HG03571 (cell line): ENCODE measurements around the gene KCNK16.
"Not testable (repeated sequence)": the region's sequence is repeated elsewhere in the genome, so short reads cannot be mapped to it uniquely, and the experiment has no call there.

Source experiments
- ATAC-seq: cut with Tn5 transposase; IDR thresholded peaks from one replicate; pipeline ENCODE4 v1.9.1; 2021; ENCODE audit not compliant: unreplicated experiment

Gene KCNK16

DNA sequence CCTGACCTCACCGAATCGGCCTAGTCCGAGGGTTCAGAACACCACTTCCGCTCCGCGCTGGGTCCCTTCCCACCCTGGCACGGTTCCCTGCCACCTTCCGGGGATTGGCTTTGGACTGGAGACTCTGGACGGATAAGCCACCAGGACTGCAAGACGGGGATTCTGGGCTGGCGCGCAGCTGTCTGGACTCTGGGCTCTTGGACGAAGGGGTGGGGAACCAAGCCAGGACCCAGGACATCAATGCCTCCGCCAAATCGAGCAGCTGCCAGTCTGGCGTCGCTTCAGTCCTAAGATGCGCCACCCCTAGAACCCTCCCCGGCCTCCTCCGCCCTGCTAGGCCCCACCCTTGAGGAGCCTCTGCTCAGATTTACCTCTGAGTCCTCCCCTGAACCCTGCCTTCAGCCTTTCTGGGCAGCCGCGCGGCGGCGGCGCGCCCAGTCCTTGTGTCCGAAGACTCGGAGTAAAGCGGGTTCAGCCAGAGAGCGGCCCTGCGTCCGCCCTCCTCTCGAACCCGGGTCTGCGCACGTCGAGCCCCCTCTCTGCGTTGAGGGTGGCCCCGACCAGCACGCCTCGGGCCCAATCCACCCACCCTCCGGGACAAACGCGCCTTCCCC, 9.5 kb downstream of the KCNK16 start:
- ATAC-seq = no peak

DNA sequence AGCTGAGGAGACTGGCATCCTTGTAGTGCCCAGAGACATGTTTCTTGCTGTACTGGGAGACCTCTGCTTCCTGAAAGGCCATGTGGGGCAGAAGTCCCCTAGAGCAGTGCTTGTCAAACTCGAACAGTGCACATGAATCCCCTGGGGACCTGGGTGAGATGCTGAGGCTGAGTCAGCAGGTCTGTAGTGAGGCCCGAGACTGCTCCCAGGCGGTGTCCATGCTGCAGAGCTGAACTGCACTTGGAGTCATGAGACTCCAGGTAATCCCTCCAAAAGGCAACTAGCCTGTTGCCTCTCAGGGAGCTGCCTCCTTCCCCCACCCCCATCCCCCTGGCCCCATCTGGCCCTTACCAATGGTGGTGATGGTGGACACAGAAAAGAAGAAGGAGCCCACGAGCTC, 12.0 kb downstream of the KCNK16 start:
- no peak for ATAC-seq

DNA sequence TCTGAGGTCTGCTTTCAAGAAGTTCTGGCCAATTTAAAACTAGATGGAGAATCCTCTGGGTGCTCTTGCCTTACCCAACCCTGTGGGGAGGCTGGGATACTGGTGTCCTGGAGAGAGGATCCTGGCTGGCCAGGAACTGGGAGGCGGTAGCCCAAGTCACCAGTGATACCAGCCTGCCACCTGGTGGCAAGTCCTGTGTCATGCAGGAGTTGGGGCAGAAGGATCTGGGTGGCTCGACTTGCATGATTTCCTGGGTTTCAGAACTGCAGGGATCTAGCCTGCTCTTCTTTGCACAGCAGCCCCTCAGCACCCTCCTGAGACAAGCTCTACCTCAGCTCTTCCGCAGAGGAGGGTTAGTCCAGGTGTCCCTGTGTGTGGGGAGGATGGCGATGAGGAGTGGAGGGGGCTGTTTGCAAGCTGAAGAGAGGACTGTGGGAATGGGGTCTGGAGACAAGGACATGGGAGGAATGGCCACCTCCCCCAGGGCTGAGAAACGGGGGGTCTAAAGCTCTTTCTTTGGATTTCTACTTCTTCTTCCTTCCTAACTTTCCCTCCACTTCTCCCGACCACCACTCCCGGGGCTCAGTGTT, 12.5 kb downstream of the KCNK16 start:
- ATAC-seq = no peak

DNA sequence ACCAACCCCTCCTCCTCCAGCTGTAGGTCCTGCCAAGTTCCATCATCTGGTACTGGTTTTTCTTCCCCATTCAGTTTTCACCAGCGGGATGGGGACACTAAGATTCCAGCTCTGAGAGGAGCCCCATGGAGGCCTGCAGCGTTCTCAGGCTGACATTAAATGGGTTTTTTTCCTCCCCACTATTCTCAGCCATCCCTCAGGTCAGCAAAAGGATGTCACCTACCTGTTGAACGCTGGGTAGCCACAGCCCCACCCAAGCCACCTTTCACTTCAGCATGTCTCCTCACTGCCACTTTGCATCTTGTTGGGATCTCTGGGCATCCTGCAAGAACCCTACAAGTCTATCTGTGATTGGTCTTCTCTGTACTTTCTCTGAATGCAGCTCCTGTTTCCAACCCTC, 15.0 kb downstream of the KCNK16 start:
- ATAC-seq = no peak

DNA sequence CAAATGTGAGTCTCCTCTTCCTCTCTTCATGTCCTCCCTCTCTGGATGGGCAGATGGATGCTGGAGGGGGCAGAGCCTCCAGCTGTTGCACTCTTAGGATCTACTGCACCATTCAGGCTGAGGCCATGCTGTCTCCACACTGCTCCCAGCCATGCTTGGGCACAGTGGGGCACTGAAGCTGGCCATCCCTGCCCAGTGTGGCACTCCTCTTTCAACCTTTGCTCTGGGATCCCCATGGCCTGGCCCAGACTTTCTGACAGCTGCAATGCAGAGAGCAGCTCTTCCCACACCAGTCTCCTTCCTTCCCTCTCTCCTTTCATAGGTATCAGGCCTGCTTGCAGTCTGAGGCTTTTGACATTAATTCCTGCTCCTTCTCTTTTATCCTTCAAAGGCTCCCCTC, 17.6 kb downstream of the KCNK16 start:
- no peak for ATAC-seq

DNA sequence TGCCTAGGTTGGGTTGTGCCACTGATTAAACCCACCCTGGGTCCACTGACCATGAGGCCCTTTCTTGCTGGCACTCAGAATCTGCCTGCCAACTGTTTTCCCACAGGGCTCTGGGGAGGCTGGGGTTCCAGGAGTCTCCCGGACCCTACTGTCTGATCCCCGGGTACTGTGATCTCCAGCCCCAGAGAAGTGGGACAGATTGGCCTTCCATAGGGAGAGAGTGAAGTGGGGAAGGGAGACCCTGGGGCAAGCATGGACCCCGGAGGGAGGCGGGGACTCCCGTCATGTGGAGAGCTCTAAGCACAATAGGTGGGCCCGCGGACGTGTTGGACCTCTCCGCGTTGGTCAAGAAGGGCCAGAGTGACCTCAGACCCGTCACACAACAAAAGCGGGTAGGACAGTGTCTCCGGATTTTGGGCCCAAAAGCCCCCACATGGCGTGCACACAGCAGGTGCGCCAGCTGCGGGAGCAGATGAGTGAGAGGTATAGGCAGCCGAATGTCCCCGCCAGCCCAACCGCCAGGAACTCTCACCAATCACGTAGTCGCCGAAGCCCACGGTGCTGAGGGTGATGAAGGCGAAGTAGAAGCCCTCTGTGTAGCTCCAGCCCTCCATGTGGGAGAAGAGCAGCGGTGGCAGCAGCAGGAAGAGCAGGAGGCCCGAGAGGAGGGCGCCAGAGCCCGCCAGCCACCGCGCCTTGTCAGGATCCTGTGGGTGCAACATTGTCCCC, 18.9 kb downstream of the KCNK16 start:
- no peak for ATAC-seq

DNA sequence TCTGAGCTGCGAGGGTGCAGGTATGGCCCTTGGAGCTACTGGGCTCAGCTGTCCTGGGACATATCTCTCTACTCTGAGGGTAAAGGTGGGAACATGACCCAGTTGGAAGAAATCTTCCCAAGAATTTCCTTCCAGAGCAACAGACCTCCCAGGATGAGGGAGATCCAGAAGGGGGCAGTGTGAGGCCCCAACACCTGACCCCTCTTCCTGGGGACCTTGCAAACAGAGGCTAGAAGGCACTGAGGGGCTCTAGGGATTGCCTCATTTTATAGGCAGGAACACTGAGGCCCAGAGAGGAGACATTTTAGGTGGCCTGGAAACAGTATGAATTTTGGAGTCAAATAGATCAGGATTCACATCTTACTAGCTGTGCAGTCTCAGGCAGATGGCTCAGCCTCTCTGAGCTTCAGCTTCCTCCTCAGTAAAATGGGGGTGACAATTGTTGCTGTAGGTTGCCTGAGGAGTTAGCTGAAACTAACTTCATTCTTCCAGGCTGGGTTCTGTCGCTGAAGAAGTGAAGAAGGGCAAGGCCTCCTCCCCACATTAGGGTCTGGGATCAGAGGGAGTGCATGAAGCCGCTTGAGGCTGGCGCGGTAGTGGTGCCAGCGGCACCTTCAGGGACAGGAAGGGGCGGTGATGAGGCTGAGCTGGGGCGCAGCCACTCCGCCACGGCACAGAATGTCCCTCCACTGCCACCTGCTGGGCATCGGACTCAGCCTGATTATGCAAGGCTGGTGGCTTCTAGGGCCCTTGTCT, 19.7 kb downstream of the KCNK16 start:
- peak; percentile 78 for ATAC-seq

DNA sequence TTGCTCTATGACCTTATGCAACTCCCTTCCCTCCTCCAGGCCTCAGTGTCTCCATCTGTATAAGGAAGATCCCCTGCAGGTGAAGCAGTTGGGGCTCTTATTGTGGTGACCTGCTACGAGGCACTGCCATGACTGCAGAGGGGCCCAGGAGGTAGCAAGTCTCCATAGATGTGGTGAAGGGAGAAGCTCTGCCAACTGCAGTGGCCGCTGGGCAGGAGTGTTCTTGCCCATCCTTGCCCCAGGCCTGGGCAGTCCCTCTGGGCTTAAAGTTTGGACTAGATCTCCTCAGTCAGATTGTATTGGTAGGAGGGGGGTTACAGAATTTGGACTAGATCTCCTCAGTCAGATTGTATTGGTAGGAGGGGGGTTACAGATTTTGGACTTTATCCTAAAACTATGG, 20.5 kb downstream of the KCNK16 start:
- no peak for ATAC-seq

DNA sequence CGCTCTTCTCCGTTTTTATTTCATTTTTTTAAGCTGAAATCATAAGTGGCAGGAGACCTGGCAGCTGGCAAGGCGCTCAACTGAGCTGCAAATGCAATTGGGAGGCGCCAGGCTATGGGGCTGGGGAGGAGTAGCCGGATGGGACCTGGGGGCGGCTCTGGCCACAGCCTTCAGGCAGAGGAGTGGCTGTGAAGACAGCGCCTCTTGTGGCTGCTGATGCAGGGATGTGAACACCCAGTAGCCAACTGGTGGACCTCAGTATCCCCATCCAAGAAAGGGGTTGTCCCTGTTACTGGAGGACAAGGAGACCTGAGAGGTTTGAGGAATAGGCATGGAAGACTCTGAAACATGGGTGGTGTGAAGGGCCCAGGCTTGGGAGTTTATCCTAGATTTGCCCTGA, 20.9 kb downstream of the KCNK16 start:
- no peak for ATAC-seq

DNA sequence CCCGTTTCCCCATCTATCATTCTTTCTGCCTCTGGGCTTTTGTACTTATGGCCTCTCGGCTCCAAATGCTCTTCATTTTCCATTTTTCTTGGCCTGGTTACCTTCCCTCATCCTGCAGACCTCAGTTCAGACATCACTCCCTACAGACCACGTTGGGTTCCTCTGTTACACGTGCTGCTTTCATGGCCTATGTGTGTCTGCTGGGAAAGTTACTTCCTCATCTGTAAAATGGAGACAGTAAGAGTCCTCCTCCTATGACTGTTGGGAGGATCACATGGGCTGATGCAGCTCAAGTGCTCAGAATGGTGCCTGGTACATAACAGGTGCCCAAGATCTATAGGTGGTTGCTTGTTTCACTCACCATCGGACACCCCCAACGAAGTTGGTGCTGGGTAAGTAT, 21.8 kb downstream of the KCNK16 start:
- no peak for ATAC-seq

DNA sequence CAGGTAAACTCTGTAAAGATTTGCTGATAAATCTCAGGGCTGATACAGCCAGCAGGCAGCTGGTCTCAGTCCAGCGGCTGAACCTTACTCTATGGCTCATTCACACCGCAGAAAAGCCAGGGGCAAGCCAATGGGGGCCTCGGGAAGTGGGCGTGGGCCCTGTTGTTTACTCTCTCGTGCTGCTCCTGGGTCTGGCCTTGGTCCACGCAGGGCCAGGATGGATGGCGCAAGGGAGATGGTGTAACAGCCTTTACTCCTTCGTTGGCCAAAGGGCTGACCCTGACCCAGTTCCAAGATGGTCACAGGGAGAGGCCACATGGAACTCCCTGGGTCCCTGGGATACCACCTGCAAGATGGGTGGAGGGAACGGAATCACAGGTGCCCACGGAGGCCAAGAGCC, 24.4 kb downstream of the KCNK16 start:
- ATAC-seq = no peak

DNA sequence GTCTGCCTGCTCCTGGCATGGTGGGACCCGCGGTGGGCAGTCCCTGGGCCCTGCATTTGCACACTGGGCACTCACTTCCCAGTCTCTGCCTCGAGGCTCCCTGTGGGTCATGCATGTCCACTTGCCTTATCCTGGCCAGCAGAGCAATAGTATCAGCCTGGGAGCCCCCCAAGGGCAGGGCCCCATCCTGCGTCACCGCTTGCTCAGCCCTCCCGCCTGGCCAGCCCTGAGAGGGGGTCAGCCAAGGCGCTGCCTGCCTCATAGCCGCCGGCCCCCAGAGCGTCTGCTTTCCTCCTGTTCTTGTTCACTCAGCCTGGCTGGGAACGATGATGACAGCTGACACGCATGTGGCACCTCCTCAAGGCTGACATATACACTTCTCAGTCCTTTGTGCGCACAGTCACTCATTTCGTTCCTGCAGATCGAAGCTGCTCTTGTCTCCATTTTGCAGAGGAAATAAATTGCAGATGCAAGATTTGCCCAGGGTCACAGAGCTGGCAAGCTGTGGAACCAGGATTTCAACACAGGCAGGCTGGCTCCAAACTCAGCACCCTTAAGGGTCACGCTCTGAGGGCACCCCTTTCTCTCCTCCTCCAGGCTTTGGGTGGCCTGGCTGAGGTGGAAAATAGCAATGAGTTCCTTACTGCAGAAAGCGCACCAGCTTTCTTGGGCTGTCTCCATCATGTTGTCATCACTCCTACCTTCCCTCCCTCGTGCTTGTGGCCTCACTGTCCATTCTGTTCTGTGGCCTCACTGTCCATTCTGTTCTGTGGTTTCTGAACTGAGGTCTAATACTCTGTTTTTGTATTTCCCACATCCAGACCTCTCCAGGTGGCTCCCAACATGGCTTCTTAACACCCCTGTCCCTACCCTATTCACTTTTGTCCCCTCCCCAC, 25.5 kb downstream of the KCNK16 start:
- no peak for ATAC-seq

DNA sequence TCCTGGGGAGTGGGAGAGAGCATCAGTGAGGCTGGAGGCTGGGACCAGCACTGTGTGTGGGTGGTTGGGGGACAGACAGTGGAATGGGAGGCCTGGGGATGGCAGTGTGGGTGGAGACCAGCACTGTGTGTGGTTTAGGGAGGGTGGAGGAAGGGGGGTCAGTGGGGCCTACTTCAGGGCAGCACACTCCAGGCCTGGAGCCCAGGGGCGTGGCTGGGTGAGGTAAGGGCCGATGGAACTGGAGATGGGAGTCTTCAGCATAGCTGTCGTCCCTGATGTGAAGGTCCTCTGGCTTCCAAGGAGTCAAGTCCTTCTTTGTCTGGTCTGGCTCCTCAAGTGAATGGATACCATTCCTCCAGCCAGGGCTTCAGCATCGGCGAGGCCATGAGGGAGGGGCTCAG, 26.9 kb downstream of the KCNK16 start:
- ATAC-seq = no peak

DNA sequence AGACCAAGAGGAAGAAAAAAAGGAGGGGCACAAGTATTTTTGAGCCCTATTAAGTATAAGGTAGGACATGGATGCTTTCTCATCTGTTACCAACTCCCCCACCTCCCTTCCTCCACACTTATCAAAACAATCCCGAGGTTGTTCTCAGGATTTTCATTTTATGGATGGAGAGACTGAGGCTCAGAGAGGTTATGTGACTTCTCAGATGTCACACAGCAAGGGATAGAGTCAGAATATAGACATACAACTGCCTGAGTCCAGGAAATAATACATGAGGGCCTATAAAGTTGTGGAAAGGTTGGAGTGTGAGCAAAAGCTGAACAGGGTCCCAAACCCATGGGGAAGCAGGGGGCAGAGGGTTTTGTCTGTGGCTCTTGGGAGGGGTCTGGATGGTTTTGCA, 27.6 kb downstream of the KCNK16 start:
- no peak for ATAC-seq

DNA sequence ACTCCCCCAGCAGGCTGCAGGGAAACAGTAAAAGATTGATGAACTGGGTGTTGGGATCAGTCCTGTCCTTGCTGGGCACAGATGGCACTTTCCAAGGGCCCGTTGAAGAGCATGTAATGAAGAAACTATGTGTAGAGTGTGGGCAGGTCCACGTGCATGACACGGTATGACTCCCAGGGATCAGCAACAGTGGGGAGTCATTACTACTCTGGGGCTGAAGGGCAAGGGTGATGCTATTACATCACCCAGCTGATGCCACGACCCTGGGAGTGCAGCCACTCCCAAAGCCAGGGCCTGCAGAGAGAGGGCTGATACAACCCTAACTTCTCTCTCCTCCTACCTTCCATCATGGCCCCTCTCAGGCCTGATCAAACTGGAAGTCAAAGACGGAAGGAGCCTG, 28.4 kb downstream of the KCNK16 start:
- no peak for ATAC-seq

DNA sequence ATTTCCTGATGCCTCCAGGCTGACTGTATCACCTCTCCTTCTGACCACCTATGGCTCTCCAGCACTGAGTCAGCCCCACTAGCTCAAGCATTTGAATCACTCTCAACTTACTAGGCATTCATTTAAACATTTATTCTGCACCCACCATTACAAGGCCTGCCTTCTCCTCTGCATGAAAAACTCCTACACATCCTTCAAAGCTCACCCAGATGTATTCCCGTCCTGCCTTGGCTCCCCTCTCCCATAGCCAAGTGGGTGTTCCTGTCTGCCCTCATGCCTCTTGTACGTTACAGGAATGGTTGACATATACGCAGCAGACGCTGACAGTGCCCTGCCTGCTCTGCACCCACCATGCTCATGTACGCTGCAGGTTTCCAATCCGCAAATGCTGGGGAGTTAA, 29.9 kb downstream of the KCNK16 start:
- no peak for ATAC-seq

DNA sequence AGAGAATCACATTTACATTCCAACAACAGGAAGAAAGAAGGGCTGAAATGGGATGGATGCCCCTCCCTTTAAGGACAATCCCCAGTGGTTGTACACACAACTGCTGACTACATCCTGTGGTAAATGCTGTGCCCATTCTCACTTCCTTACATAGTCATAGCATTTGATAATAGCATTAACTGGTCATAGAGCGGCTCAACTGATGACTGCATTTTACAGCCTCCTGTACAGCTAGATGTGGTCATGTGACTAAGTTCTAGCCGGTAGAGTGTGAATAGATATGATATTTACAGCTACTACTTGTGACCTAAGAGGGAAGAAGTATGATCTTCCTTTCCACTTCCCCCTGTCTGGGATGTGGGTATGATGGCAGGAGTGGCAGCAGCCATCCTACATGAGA, 33.0 kb downstream of the KCNK16 start:
- ATAC-seq = no peak

DNA sequence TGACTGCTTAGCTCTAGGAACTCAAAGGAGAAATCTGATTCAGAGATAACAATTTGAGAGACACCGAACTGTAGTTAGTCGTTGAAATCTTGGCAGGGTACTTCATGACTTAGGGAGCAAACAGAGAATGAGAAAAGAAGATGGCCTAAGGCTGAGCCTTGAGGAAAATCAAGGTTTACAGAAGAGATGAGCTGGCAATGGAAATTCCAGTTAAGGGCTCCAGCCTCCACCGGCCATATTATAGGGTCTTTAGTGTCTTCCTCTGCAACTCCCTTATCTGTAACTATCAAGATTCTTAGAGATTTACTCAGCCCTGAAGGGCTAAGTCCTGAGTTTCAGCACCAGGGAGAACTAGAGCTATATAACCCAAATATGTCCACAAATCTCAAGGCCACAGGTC, 34.9 kb downstream of the KCNK16 start:
- no peak for ATAC-seq

DNA sequence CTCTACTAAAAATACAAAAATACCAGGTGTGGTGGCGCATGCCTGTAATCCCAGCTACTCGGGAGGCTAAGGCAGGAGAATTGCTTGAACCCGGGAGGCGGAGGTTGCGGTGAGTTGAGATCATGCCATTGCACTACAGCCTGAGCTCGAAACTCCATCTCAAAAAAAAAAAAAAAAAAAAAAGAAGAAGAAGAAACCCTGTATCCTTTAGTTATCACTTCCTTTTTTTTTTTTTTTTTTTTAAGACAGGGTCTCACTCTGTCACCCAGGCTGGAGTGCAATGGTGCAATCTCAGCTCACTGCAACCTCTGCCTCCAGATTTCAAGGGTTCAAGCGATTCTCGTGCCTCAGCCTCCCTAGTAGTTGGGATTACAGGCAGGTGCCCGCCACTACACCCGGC, 35.9 kb downstream of the KCNK16 start:
- not testable (repeated sequence) for ATAC-seq

DNA sequence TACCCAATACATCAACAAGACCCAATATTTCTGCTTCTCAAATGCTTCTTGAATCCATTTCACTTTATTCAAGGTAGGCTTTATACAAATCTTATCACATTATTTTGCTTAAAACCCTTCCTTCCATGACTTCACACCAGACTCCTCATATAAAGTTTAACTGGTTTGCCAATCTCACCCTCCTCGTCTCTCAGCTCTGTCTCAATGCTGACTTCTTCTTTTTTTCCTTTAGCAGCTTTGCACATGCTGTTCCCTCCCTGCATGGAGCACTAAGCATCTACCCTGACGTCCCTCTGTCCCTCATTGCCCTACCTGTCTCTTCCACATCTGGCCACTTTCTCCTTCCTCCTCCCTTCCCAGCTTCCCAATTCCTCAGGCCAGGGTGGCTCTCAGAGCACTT, 39.7 kb downstream of the KCNK16 start:
- ATAC-seq = no peak
